Large intestine (tissue), 1 donor: ENCODE data around the gene IQCK. TPM values are rescaled to one million over a fixed set of nuclear protein-coding genes. Genes with fewer than 3 reads are reported as not detected.

Source experiments
- polyA plus RNA-seq: library from polyadenylated mRNA; unstranded; fragments of 120-200 nt; gene quantifications from one replicate; pipeline ENCODE4 v1.2.1, GENCODE V29; 2013

The IQCK gene
- polyA plus RNA-seq, 1 donor = 14.0 TPM

Other genes with a start within 250 kb of the IQCK start
- 76.0 TPM for gene GDE1, start 196.2 kb upstream of the IQCK start, polyA plus RNA-seq
- 19.3 TPM for gene CCP110, start 194.3 kb upstream of the IQCK start, polyA plus RNA-seq
- 53.2 TPM for gene VPS35L, start 162.6 kb upstream of the IQCK start, polyA plus RNA-seq
- 28.0 TPM for gene KNOP1, start within 50 bp of the IQCK start, polyA plus RNA-seq
- gene GPRC5B, start 166.6 kb downstream of the IQCK start, polyA plus RNA-seq = 46.8 TPM